Lower leg skin (tissue), 3 donors: ENCODE results near the gene LRRC47.

Experiments used
- CTCF ChIP-seq, 3 donors: fragments of 450-650 bp; IDR thresholded peaks; one replicate each; pipeline ENCODE4 v1.5.1; 2016; ENCODE audit warnings: antibody characterized with exemption in 3 of 3, mild to moderate bottlenecking in 3 of 3, moderate library complexity in 2 of 3
- POLR2A ChIP-seq, 2 donors: fragments of 450-650 bp; IDR thresholded peaks; one replicate each; pipeline ENCODE4 v1.6.1; 2016 to 2017; ENCODE audit warnings: antibody characterized with exemption in 2 of 2, mild to moderate bottlenecking in 1 of 2, moderate library complexity in 1 of 2

GRCh38 chr1:3775490-3776230 is 20.6 kb downstream of the LRRC47 start:
- no peak for TF ChIP-seq CTCF (IDR thresholded peaks at IDR 0.05)
- TF ChIP-seq POLR2A (IDR thresholded peaks at IDR 0.05), result no peak
